Sigmoid colon (tissue), 4 donors: ENCODE measurements around the gene DES.

Experiments
- POLR2A ChIP-seq, 2 donors: fragments of 450-650 bp; IDR thresholded peaks; one replicate each; pipeline ENCODE4 v1.6.1; 2016; ENCODE audit warnings: antibody characterized with exemption in 2 of 2, mild to moderate bottlenecking in 2 of 2, moderate library complexity in 2 of 2
- POLR2AphosphoS5 ChIP-seq, 4 donors: sonication (generic); formaldehyde crosslinking; IDR thresholded peaks; one replicate each; pipeline ENCODE4 v1.6.1; 2017; ENCODE audit warnings: antibody characterized with exemption in 4 of 4
- TF ChIP-seq, protein P1 (sequence below), 4 experiments: fragments of 450-650 bp in 3 of 4; fragments of 200-600 bp in 1 of 4; IDR thresholded peaks; one replicate each; pipeline ENCODE4 v1.5.1; 2016 to 2019; ENCODE audit warnings: antibody characterized with exemption in 4 of 4, mild to moderate bottlenecking in 3 of 4, moderate library complexity in 2 of 4

DNA sequence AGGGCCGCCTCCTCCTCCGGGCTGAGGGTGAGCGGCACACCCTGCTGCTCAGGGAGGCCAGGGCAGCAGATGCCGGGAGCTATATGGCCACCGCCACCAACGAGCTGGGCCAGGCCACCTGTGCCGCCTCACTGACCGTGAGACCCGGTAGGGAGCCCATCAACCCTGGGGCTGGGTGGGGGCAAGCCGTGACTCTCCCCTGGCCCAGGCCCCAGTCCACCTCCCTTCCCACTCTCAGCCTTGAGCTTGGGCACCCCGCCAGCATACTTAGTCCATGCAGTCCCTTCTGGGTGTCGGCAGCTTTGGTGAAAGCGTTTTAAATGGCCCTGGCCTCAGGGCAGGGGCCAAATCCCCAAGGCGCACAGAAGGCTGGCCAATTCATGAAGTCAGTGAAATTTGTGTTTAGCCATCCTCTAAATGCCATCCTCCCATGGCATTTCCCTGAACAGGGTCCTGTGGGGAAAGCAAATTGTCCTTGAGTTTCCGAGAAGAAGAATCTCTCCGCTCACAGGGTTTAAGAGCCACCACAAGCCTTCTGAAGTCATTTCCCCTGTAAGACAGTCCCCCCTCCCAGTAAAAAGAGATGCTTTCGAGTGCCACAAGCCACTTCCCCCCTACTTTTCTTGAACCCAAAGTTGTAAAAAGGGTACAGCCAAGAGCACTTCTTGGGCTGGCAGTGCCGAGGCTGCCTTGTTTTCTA lies 33.6 kb downstream of the DES start:
- TF ChIP-seq, protein P1, sequence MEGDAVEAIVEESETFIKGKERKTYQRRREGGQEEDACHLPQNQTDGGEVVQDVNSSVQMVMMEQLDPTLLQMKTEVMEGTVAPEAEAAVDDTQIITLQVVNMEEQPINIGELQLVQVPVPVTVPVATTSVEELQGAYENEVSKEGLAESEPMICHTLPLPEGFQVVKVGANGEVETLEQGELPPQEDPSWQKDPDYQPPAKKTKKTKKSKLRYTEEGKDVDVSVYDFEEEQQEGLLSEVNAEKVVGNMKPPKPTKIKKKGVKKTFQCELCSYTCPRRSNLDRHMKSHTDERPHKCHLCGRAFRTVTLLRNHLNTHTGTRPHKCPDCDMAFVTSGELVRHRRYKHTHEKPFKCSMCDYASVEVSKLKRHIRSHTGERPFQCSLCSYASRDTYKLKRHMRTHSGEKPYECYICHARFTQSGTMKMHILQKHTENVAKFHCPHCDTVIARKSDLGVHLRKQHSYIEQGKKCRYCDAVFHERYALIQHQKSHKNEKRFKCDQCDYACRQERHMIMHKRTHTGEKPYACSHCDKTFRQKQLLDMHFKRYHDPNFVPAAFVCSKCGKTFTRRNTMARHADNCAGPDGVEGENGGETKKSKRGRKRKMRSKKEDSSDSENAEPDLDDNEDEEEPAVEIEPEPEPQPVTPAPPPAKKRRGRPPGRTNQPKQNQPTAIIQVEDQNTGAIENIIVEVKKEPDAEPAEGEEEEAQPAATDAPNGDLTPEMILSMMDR (IDR thresholded peaks at IDR 0.05) = no peak
- TF ChIP-seq POLR2A (IDR thresholded peaks at IDR 0.05) (peak in 1 of 2 donors; percentile 13), POLR2AphosphoS5 (IDR thresholded peaks at IDR 0.05) (peak in 3 of 4 donors; percentile 22 to 73 (median 73))
